ENCODE results near the gene COMMD7. TPM values are rescaled to one million over a fixed set of nuclear protein-coding genes. Genes with fewer than 3 reads are reported as not detected.

Gene COMMD7
- total RNA-seq, 1 donor: 61.2 TPM

DNA sequence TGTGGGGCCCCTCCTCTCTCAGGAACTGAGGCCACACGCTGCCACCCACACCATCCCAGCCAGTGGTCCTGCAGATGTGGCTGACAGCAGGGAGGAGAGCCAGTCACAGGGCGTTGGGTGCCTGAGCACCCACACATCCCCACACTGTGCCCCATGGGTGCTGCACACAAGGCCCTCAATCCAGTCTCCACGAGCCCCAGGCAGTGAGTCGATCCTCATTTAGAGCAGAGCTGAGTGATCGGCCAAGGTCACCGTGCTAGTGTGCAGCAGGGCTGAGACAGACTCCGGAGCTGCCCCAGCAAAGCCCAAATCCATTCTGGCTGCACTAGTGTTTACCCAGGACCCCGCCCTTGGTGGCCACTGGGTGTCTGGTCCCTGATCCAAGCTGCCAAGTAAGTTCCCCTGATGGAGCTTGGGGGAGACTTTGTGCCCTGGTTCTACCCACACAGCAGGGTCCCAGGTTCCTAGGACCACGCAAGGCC is 78.5 kb downstream of the COMMD7 start:
- H3K4me3 ChIP-seq (ENCODE audit: insufficient read depth, low read length): no peak overlapping the region
- H3K27me3 ChIP-seq (ENCODE audit: insufficient read depth, low read length): no peaks in the 10 kb centered on the region
- no peaks in the 10 kb centered on the region for H3K4me1 ChIP-seq (ENCODE audit: insufficient read depth, low read length)
- no peaks in the 10 kb centered on the region for H3K9me3 ChIP-seq (ENCODE audit: low read depth, low read length)
- H3K4me2 ChIP-seq (ENCODE audit: insufficient read depth, low read length): no peak overlapping the region
- TF ChIP-seq, protein P1, sequence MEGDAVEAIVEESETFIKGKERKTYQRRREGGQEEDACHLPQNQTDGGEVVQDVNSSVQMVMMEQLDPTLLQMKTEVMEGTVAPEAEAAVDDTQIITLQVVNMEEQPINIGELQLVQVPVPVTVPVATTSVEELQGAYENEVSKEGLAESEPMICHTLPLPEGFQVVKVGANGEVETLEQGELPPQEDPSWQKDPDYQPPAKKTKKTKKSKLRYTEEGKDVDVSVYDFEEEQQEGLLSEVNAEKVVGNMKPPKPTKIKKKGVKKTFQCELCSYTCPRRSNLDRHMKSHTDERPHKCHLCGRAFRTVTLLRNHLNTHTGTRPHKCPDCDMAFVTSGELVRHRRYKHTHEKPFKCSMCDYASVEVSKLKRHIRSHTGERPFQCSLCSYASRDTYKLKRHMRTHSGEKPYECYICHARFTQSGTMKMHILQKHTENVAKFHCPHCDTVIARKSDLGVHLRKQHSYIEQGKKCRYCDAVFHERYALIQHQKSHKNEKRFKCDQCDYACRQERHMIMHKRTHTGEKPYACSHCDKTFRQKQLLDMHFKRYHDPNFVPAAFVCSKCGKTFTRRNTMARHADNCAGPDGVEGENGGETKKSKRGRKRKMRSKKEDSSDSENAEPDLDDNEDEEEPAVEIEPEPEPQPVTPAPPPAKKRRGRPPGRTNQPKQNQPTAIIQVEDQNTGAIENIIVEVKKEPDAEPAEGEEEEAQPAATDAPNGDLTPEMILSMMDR (IDR thresholded peaks at IDR 0.05; ENCODE audit: extremely low read depth, low read depth, low read length): no peak
- DNase-seq (ENCODE audit: insufficient read length, low spot score, missing footprints): peak; percentile 82
- H4K20me1 ChIP-seq (ENCODE audit: insufficient read depth, low read length): no peaks in the 10 kb centered on the region
- no peaks in the 10 kb centered on the region for H3K79me2 ChIP-seq (ENCODE audit: insufficient read depth, low read length)
- H3K36me3 ChIP-seq (ENCODE audit: insufficient read depth, low read length): no peaks in the 10 kb centered on the region
- no peak overlapping the region for H3K27ac ChIP-seq (ENCODE audit: low read depth, low read length)
- no peak overlapping the region for H2AFZ ChIP-seq (ENCODE audit: low read length)

DNA sequence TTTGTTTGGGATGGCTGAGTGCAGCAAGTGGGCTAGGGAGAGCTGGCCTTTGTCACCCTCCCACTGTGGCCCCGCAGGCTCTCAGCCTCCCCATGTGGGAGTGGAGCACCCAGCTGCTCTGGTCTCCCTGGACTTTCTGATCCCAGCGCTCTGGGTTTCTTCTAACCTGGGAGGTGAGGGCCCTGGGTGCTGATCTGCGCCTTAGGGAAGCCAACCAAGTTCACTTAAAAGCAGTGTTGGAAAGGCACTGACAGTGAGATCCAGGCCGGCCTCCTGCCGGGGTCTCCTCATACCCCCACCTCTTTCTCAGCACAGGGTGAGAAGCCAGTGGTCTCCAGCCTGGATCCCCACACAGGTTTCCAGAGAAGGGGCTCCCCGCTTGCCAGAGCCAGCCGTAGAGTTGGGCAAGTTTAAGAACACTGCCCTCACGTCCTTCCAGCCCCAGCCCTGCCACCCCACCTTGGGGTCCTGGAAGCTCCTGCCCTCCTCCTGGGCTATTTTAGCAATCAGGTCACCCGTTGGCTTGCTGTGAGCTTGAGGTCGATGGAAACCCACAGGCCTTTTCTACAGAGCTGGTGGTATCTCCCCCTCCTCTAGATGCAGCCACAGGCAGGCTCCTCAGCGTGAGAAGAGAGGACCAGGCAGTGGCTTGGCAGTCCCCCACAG is 79.1 kb downstream of the COMMD7 start:
- no peak overlapping the region for H2AFZ ChIP-seq (ENCODE audit: low read length)
- no peaks in the 10 kb centered on the region for H3K36me3 ChIP-seq (ENCODE audit: insufficient read depth, low read length)
- no peak overlapping the region for H3K4me3 ChIP-seq (ENCODE audit: insufficient read depth, low read length)

DNA sequence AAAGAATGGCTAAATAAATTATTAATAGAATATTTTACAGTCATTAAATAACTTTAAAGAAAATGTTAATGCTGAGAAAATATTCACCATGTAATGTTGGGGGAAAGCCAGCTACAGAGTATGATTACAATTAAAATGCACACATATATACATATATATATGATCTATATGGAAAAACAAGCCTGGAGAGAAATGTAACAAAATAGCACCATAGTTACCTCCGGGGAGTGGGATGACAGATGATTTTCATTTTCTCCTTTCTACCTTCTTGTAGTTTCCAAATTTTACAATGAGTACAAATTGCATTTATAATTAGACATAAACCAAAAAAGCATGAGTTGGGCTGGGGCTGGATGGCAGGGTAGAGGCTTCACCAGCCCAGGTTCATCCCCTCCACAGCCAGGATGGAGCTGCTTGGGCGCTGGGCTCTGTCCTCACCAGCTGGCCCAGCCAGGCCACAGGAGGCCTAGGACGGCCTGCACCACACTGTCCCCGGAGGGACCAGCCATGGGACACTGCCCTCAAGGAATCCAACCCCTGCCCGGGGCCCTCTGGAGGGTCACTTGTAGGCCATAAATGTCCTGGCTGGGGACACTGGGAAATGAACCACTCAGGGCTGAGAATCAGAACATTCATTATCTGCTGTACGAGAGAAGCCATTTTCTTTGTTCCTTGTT is 79.8 kb downstream of the COMMD7 start:
- Histone ChIP-seq H3K27ac (ENCODE audit: low read depth, low read length) (no peak overlapping the region), H3K4me1 (ENCODE audit: insufficient read depth, low read length) (no peaks in the 10 kb centered on the region), H3K79me2 (ENCODE audit: insufficient read depth, low read length) (no peaks in the 10 kb centered on the region), H3K4me2 (ENCODE audit: insufficient read depth, low read length) (no peak overlapping the region), H4K20me1 (ENCODE audit: insufficient read depth, low read length) (no peaks in the 10 kb centered on the region), H3K27me3 (ENCODE audit: insufficient read depth, low read length) (no peaks in the 10 kb centered on the region), H3K9me3 (ENCODE audit: low read depth, low read length) (no peaks in the 10 kb centered on the region), H3K36me3 (ENCODE audit: insufficient read depth, low read length) (no peaks in the 10 kb centered on the region), H3K4me3 (ENCODE audit: insufficient read depth, low read length) (no peak overlapping the region), H2AFZ (ENCODE audit: low read length) (no peak overlapping the region)
- TF ChIP-seq, protein P1 (IDR thresholded peaks at IDR 0.05; ENCODE audit: extremely low read depth, low read depth, low read length): no peak
- peak; percentile 51 for DNase-seq (ENCODE audit: insufficient read length, low spot score, missing footprints)

More for the DNA sequence above, 79.1 kb downstream of the COMMD7 start:
- Histone ChIP-seq H3K79me2 (ENCODE audit: insufficient read depth, low read length) (no peaks in the 10 kb centered on the region), H3K27me3 (ENCODE audit: insufficient read depth, low read length) (no peaks in the 10 kb centered on the region), H4K20me1 (ENCODE audit: insufficient read depth, low read length) (no peaks in the 10 kb centered on the region), H3K27ac (ENCODE audit: low read depth, low read length) (no peak overlapping the region), H3K9me3 (ENCODE audit: low read depth, low read length) (no peaks in the 10 kb centered on the region), H3K4me2 (ENCODE audit: insufficient read depth, low read length) (no peak overlapping the region), H3K4me1 (ENCODE audit: insufficient read depth, low read length) (no peaks in the 10 kb centered on the region)
- TF ChIP-seq, protein P1 (IDR thresholded peaks at IDR 0.05; ENCODE audit: extremely low read depth, low read depth, low read length): no peak
- peak; percentile 62 for DNase-seq (ENCODE audit: insufficient read length, low spot score, missing footprints)

DNA sequence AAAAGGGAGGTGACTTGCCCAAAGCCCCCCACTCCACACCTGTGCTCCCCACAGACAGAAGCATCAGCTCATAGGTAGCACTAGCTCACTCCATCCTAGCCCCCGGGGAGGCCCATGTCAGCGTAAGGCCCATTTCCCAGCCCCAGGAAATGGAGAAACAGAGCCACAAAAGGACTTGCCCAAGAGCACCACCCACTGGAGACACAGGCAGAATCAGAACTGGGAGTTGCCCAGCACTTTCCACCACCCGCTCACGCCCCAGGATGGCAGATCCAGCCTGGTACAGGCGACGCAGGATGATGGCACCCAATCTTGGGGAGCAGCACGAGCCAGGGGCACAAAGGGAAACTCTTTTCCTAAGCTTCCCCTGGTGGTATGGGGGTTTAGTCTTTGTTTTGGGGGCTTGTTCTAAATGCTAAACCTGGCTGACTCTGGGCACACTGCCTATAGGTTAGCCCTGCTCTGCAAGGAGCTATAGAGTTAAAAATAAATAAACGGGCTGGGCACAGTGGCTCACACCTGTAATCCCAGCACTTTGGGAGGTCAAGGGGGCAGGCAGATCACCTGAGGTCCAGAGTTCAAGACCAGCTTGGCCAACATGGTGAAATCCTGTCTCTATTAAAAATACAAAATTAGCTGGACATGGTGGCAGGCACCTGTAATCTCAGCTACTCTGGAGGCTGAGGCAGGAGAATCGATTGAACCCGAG is 81.3 kb downstream of the COMMD7 start:
- TF ChIP-seq, protein P1 (IDR thresholded peaks at IDR 0.05; ENCODE audit: extremely low read depth, low read depth, low read length): peak; percentile 6
- H2AFZ ChIP-seq (ENCODE audit: low read length): no peak overlapping the region
- no peak overlapping the region for H3K4me2 ChIP-seq (ENCODE audit: insufficient read depth, low read length)
- DNase-seq (ENCODE audit: insufficient read length, low spot score, missing footprints): peak; percentile 36
- H3K27ac ChIP-seq (ENCODE audit: low read depth, low read length): no peak overlapping the region
- no peaks in the 10 kb centered on the region for H3K36me3 ChIP-seq (ENCODE audit: insufficient read depth, low read length)
- H3K79me2 ChIP-seq (ENCODE audit: insufficient read depth, low read length): no peaks in the 10 kb centered on the region
- no peaks in the 10 kb centered on the region for H3K27me3 ChIP-seq (ENCODE audit: insufficient read depth, low read length)
- no peaks in the 10 kb centered on the region for H4K20me1 ChIP-seq (ENCODE audit: insufficient read depth, low read length)
- no peak overlapping the region for H3K4me3 ChIP-seq (ENCODE audit: insufficient read depth, low read length)
- H3K9me3 ChIP-seq (ENCODE audit: low read depth, low read length): no peaks in the 10 kb centered on the region
- H3K4me1 ChIP-seq (ENCODE audit: insufficient read depth, low read length): no peaks in the 10 kb centered on the region
